Activated T-cell treated with anti-CD3 and anti-CD28 coated beads for 4 hours (primary cell): Measurements from ENCODE around the gene RGS17.

Experiments used
- DNase-seq: peaks from one replicate; pipeline ENCODE4 v3.0.0-alpha.2; 2020

The RGS17 gene

GRCh38 chr6:153081914-153082313 is 49.2 kb downstream of the RGS17 start:
- no peak for DNase-seq

GRCh38 chr6:153076431-153076830 is 54.7 kb downstream of the RGS17 start:
- no peak for DNase-seq

GRCh38 chr6:153074761-153075160 is 56.3 kb downstream of the RGS17 start:
- DNase-seq, result no peak

GRCh38 chr6:153073841-153074240 is 57.2 kb downstream of the RGS17 start:
- DNase-seq, result no peak

- DNase-seq, result no peak
Measured at GRCh38 chr6:153070756-153071155, 60.3 kb downstream of the RGS17 start.

GRCh38 chr6:153069897-153070296 is 61.2 kb downstream of the RGS17 start:
- DNase-seq, result no peak

- DNase-seq, result no peak
Measured at GRCh38 chr6:153065222-153065621, 65.9 kb downstream of the RGS17 start.

GRCh38 chr6:153063936-153064335 is 67.1 kb downstream of the RGS17 start:
- DNase-seq, result no peak

- DNase-seq, result no peak
Measured at GRCh38 chr6:153062516-153062915, 68.6 kb downstream of the RGS17 start.

- DNase-seq, result no peak
Measured at GRCh38 chr6:153059757-153060156, 71.3 kb downstream of the RGS17 start.

- no peak for DNase-seq
Measured at GRCh38 chr6:153059311-153059710, 71.8 kb downstream of the RGS17 start.

GRCh38 chr6:153058909-153059308 is 72.2 kb downstream of the RGS17 start:
- DNase-seq, result no peak

GRCh38 chr6:153058291-153058690 is 72.8 kb downstream of the RGS17 start:
- no peak for DNase-seq

GRCh38 chr6:153056308-153056707 is 74.8 kb downstream of the RGS17 start:
- no peak for DNase-seq

- no peak for DNase-seq
Measured at GRCh38 chr6:153051801-153052200, 79.3 kb downstream of the RGS17 start.

- DNase-seq, result no peak
Measured at GRCh38 chr6:153048631-153049030, 82.5 kb downstream of the RGS17 start.

GRCh38 chr6:153047386-153047785 is 83.7 kb downstream of the RGS17 start:
- DNase-seq, result no peak

GRCh38 chr6:153045271-153045670 is 85.8 kb downstream of the RGS17 start:
- DNase-seq, result no peak

GRCh38 chr6:153044295-153044694 is 86.8 kb downstream of the RGS17 start:
- DNase-seq, result no peak

- DNase-seq, result no peak
Measured at GRCh38 chr6:153043719-153044118, 87.4 kb downstream of the RGS17 start.

- DNase-seq, result no peak
Measured at GRCh38 chr6:153038378-153039057, 92.6 kb downstream of the RGS17 start.

GRCh38 chr6:153034139-153034538 is 96.9 kb downstream of the RGS17 start:
- DNase-seq, result no peak

- DNase-seq, result no peak
Measured at GRCh38 chr6:153032255-153032882, 98.7 kb downstream of the RGS17 start.

- no peak for DNase-seq
Measured at GRCh38 chr6:153031335-153031955, 99.6 kb downstream of the RGS17 start.
